COLO668 (cell line): ENCODE data around the gene KLHDC4.
"Not testable (repeated sequence)": the region's sequence is repeated elsewhere in the genome, so short reads cannot be mapped to it uniquely, and the experiment has no call there.

Source experiments
- DNase-seq: peaks from one replicate; lab custom pipeline; 2025; ENCODE audit not compliant: unreplicated experiment; lab: John Stamatoyannopoulos, UW

The KLHDC4 gene

DNA sequence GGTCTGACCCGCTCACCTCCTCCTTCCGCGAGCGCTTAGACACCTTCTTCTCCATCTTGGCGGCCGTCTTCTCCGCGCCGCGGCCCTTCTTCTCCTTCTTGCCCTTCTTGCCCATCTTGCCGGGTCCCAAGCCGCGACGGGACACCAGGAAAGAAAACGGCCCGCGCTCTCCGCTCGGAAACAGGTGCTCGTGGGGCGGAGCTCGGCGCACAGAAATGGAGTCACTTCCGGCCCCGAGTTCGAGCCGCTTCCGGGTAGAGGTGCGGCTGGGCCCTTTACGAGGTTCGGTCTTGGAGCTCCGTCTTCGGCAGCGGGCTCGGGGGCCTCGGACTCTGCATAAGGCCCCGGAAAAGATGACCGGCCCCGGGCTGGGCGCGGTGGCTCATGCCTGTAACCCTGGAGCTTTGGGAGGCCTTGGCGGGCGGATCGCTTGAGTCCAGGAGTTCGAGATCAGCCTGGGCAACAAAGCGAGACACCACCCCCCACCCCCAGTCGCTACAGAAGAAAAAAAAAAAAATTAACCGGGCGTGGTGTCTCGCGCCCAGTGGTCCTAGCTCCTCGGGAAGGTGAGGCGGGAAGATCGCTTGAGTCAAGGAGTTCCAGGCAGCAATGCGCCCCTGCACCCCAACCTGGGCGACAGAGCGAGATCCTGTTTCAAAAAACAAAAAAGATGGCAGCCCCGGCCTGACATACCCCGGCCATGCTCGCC, at the start of gene KLHDC4:
KLHDC4 (minus strand) TSS at position 211 of the 709 bp plus-strand sequence; CDS start at position 115, 96 bp downstream.
- peak; percentile 85 for DNase-seq

DNA sequence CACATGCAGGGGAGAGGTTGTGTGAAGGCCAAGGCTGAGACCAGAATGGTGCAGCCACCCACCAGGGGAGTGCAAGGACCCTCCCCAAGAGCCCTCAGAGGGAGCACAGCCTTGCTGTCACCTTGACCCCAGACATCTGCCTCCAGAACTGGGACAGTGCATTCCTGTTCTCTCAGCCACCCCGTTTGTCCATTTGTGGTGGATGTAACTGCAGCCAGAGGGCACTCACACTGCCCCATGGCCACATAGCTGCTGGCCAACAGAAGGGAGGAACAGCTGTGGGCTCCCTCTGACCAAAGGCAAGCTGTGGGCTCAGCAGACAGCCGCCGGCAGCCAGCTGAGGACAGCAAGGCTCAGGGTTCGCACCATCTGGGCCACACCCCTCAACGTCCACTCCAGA, 49.8 kb upstream of the KLHDC4 start:
- DNase-seq = no peak

DNA sequence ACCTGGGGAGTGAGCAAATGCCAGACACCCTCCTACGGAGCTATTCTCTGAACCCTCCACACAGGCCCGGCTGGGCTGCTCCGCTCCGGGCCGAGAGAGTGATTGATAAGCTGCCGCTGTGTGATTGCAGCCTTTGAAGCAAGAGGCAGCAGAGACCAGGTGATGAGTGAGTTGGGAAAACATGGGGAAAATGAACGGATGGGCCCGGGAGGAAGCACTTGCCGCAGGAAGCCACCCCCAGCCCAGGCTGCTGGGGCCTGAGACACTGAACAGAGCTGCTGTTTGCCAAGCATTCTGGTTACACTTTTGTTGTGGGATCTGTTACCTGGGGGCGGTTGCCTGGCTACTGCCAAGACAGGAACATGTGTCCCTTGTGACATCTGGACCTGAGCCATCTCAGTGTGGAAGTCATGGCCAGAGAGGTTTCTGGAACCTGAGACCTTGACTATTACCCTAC, 46.4 kb upstream of the KLHDC4 start:
- DNase-seq = peak; percentile 74

DNA sequence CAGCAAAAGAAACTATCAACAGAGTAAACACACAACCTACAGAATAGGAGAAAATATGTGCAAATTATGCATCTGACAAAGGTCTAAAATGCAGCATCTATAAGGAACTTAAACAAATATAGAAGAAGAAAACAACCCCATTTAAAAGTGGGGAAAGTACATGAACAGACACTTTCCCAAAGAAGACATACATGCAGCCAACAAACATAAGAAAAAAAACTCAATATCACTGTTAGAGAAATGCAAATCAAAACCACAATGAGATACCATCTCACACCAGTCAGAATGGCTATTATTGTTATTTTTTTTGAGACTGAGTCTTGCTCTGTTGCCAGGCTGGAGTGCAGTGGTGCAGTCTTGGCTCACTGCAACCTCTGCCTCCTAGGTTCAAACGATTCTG, 45.7 kb upstream of the KLHDC4 start:
- DNase-seq = not testable (repeated sequence)

DNA sequence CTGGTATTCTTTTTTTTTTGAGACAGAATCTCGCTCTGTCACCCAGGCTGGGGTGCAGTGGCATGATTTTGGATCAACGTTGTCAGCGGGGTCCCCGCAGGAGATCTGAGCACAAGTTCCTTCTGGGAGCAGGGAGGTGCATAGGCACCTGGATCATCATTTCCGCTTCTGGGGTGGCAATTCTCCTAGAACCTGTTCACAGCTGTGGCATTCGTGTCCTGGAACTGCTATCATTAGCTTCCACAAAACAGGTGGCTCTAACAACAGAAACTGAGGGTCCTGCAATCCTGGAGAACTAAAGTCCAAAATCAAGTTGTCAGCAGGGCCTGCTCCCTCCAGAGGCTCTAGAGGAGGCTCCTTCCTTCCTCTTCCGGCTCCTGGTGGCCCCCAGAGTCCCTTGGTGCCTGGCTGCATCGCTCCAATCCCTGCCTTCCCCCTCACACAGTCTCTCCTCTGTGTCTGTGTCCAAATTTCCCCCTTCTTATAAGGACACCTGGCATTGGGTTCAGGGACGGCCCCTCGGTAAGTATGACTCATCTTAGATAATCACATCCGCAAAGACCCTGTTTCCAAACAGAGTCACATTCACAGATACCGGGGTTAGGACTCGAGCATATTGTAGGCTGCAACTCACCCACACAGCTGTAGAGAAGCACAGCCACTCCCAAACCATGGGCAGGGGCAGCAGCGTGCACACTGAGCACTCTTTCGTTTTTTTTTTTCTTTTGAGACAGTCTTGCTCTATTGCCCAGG, 43.5 kb upstream of the KLHDC4 start:
- DNase-seq = peak; percentile 37

DNA sequence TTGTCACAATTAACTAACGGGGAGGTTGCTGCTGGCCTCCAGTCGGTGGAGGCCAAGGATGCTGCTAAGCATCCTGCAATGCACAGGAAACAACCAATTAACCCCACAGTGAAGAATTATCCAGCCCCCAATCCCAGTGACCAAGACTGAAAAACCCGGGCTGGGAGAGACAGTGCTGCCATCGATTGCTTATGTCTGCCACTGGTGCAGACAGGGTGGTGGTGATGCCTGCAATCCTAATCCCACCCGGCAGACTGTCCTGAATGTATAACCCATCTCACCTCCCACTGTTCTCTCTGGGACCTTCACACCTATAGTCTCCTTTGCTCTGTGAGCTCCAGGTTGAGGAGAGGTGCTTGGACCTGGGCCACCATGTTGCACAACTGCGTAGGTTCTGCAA, 42.3 kb upstream of the KLHDC4 start:
- no peak for DNase-seq

- peak; percentile 92 for DNase-seq
These were observed 41.1 kb upstream of the KLHDC4 start for GRCh38 chr16:87806641-87807546.

GRCh38 chr16:87806261-87806640, 40.5 kb upstream of the KLHDC4 start:
- peak; percentile 81 for DNase-seq

- DNase-seq = no peak
These were observed 37.6 kb upstream of the KLHDC4 start for GRCh38 chr16:87803385-87803784.

DNA sequence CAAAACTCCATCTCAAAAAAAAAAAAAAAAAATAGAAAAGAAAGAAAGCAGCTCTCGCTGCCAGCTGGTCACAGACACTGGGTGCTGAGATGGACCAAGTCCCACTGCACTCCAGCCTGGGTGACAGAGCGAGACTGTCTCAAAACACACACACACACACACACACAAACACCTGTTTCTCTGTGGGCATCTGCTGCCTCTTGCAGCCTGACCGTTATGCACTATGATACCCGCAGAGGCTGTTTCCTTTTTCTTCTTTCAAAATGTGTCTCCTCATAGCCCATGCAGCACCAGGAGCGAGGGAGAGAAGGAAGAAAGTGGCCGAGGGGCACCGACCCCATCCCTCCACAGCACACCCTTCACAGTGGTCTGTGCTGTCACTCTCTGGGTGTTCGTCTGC, 36.9 kb upstream of the KLHDC4 start:
- no peak for DNase-seq

DNA sequence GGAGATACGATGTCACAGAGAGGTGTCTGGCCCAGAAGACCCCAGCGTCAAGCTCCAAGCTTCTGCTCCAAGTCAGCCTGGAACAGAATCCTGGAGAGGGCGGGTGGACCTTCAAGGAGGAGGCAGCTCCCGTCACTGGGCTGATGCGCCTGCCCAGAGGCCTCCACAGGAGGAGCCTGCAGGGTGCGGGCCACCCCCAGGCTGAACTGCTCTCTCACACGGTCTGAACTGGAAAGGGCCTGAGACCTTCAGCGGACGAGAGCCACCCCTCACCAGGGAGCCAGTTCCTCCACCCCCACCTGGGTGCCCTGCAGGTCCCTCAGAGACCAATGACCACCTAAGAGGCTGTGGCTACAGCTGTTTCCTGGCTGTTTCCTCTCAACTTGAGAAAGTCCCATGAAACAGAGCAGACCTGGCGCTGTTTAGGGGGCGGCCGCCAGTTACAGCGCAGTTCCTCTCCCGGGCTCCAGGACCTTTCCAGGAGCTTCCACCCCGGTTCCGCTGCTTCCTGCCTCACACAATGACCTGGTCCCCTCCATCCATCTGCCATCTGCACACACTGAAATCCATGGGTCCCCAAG, 36.0 kb upstream of the KLHDC4 start:
- DNase-seq = no peak

GRCh38 chr16:87800497-87800896, 34.7 kb upstream of the KLHDC4 start:
- DNase-seq = peak; percentile 65

DNA sequence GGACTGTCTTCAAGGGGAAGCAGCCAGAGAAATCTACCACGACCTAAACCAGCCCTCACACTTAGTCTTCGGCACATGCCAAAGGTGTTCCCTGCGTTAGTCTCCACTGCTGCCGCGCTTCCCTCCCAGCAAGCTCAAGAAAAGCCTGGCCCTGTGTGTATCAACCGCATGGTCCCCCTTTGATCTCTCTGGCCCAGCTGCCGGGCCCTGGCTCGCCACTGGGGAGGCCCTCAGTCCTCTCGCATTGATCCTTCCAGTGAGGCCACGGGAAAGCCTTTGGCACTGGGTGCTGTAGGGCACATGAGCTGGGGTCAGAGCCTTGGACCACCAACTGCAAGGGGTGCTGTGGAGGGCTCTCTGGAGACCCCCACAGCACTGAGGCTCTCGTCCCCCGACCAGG, 29.6 kb upstream of the KLHDC4 start:
- no peak for DNase-seq

GRCh38 chr16:87794485-87795078, 28.8 kb upstream of the KLHDC4 start:
- DNase-seq = no peak

- DNase-seq = no peak
These were observed 26.4 kb upstream of the KLHDC4 start for GRCh38 chr16:87792205-87792565.

DNA sequence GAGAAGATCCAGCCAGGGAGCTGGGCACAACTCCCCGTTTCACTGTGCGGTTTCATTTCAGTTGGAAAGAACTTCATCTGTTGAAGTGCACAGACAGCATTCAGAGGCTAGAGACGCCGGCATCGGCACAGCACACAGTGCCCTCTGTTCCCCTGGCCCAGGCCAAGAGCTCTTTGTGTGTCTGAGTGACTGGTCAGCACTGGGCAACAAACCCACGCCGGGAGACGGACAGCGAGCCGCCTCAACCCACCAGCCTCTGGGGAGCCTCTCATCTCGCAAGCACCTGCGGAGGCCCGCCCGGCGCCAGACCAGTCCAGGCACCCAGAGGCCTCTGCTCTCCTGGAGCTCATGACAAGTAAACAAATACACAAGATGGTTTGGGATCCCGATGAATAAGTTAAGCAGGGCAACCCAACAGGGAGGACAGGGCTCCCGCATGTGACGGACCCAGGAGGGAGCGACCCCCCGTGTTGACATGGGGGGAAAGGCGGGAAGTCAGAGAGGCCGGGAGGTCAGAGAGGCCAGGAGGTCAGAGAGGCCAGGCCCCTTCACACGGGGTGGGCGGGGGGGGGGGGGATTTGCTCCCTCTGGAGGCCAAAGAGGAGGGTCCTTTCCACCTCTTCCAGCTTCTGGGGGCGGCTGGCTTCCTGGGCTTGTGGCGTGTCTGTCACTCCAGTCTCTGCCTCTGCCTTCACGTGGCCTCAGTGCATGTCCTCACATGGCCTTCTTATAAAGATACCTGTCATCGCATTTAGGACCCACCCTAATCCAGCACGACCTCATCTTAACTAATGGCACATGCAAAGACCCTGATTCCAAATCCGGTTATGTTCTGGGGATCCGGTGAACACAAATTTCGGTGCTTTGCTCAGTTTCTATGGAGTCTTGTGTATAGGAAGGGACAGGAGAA, 25.8 kb upstream of the KLHDC4 start:
- DNase-seq = no peak

- DNase-seq = no peak
These were observed 24.7 kb upstream of the KLHDC4 start for GRCh38 chr16:87790292-87791100.

GRCh38 chr16:87789437-87790291, 23.9 kb upstream of the KLHDC4 start:
- DNase-seq = no peak
